Erythroblast (primary cell): ENCODE measurements around the gene LRRC43.

Experiments
- GATA1 ChIP-seq: IDR thresholded peaks from 2 replicates; pipeline ENCODE4 v1.6.1; 2011; ENCODE audit warnings: low read depth, mild to moderate bottlenecking, control low read depth, low read length, moderate library complexity
- POLR2A ChIP-seq: IDR thresholded peaks from 2 replicates; pipeline ENCODE4 v1.6.1; 2011; ENCODE audit warnings: mild to moderate bottlenecking, low read length

- TF ChIP-seq POLR2A: no peak
- TF ChIP-seq GATA1: no peak
Measured at GRCh38 chr12:122194804-122195203, 11.9 kb downstream of the LRRC43 start.
